Vagina (tissue), 2 donors: ENCODE results near the gene USP17L15.
"Not testable (repeated sequence)": the region's sequence is repeated elsewhere in the genome, so short reads cannot be mapped to it uniquely, and the experiment has no call there.

Source experiments
- POLR2A ChIP-seq, 2 donors: fragments of 450-650 bp; IDR thresholded peaks; one replicate each; pipeline ENCODE4 v1.6.1; 2017; ENCODE audit warnings: antibody characterized with exemption in 2 of 2, mild to moderate bottlenecking in 2 of 2, moderate library complexity in 2 of 2
- POLR2AphosphoS5 ChIP-seq, 2 donors: sonication (generic); formaldehyde crosslinking; IDR thresholded peaks; one replicate each; pipeline ENCODE4 v1.9.0; 2017; ENCODE audit warnings: antibody characterized with exemption in 2 of 2, mild to moderate bottlenecking in 2 of 2, low read depth in 1 of 2; ENCODE audit not compliant: insufficient read depth in 1 of 2
- TF ChIP-seq, protein P1 (sequence below), 3 experiments: fragments of 450-650 bp in 2 of 3; fragments of 200-600 bp in 1 of 3; sonication (generic) in 1 of 3; IDR thresholded peaks; one replicate each; pipeline ENCODE4 v1.5.1; 2017 to 2019; ENCODE audit warnings: antibody characterized with exemption in 3 of 3, mild to moderate bottlenecking in 2 of 3, moderate library complexity in 2 of 3

DNA sequence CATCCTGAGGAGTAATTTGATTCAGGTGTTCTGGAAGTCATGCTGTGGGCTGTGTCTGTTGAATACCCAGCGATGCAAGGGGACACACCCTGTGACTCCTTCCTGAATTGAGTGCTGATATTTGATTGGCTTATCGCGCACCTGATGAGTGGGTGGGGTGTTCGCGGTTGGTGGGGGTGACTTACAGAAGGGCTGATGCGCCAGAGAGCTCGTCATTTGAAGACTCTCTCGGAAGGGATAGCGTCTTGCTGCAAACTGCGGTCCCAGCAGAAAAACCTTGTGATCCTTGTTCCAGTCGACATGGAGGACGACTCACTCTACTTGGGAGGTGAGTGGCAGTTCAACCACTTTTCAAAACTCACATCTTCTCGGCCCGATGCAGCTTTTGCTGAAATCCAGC is 19.1 kb upstream of the USP17L15 start, which contains the start of gene USP17L11:
- not testable (repeated sequence) for TF ChIP-seq POLR2A (IDR thresholded peaks at IDR 0.05); POLR2AphosphoS5 (IDR thresholded peaks at IDR 0.05; ENCODE audit: insufficient read depth in 1 of 2, low read depth in 1 of 2)
- TF ChIP-seq, protein P1, sequence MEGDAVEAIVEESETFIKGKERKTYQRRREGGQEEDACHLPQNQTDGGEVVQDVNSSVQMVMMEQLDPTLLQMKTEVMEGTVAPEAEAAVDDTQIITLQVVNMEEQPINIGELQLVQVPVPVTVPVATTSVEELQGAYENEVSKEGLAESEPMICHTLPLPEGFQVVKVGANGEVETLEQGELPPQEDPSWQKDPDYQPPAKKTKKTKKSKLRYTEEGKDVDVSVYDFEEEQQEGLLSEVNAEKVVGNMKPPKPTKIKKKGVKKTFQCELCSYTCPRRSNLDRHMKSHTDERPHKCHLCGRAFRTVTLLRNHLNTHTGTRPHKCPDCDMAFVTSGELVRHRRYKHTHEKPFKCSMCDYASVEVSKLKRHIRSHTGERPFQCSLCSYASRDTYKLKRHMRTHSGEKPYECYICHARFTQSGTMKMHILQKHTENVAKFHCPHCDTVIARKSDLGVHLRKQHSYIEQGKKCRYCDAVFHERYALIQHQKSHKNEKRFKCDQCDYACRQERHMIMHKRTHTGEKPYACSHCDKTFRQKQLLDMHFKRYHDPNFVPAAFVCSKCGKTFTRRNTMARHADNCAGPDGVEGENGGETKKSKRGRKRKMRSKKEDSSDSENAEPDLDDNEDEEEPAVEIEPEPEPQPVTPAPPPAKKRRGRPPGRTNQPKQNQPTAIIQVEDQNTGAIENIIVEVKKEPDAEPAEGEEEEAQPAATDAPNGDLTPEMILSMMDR (IDR thresholded peaks at IDR 0.05) = not testable (repeated sequence)
